MCF 10A (cell line): ENCODE data around the gene MBOAT1. TPM values are rescaled to one million over a fixed set of nuclear protein-coding genes. Genes with fewer than 3 reads are reported as not detected.
"Not testable (repeated sequence)": the region's sequence is repeated elsewhere in the genome, so short reads cannot be mapped to it uniquely, and the experiment has no call there.

Experiments
- BruUV-seq: library from RNA; stranded (reverse); fragments of 400-500 nt; replicated peaks from 2 replicates; lab custom pipeline; 2021; lab: Mats Ljungman, UMichigan
- CTCF ChIA-PET: fragments of 300-600 bp; sonication (Branson Sonifier 250); formaldehyde crosslinking; extraction: SDS; loops from one replicate; lab custom pipeline; 2021; ENCODE audit warnings: antibody characterized with exemption, inconsistent platforms; lab: Yijun Ruan, JAX
- POLR2A ChIA-PET: fragments of 300-600, 350-650 bp; sonication (Branson Sonifier 250); formaldehyde crosslinking; extraction: SDS; loops from one replicate; lab custom pipeline; 2020; ENCODE audit warnings: antibody characterized with exemption, inconsistent platforms; lab: Yijun Ruan, JAX
- DNase-seq: peaks from one replicate; pipeline ENCODE4 v3.0.0-alpha.2; 2018; ENCODE audit not compliant: unreplicated experiment
- H3K27ac Mint-ChIP-seq: one replicate; pipeline ENCODE4 v1.8.0; 2022; ENCODE audit warnings: mild to moderate bottlenecking, low read depth, mixed read lengths; ENCODE audit not compliant: unreplicated experiment
- H3K27me3 Mint-ChIP-seq: one replicate; pipeline ENCODE4 v1.8.0; 2022; ENCODE audit warnings: mixed read lengths; ENCODE audit not compliant: insufficient read depth, unreplicated experiment
- H3K36me3 Mint-ChIP-seq: one replicate; pipeline ENCODE4 v1.8.0; 2022; ENCODE audit warnings: mild to moderate bottlenecking, moderate library complexity, mixed read lengths; ENCODE audit not compliant: insufficient read depth, unreplicated experiment
- H3K4me1 Mint-ChIP-seq: one replicate; pipeline ENCODE4 v1.8.0; 2022; ENCODE audit warnings: mixed read lengths; ENCODE audit not compliant: insufficient read depth, unreplicated experiment
- H3K4me3 Mint-ChIP-seq: one replicate; pipeline ENCODE4 v1.8.0; 2022; ENCODE audit warnings: mild to moderate bottlenecking, moderate library complexity, mixed read lengths; ENCODE audit not compliant: unreplicated experiment
- H3K9me3 Mint-ChIP-seq: one replicate; pipeline ENCODE4 v1.8.0; 2022; ENCODE audit warnings: mixed read lengths; ENCODE audit not compliant: unreplicated experiment
- CTCF ChIP-seq: fragments of 200-600 bp; IDR thresholded peaks from one replicate; pipeline ENCODE4 v1.8.0; 2022; ENCODE audit warnings: antibody characterized with exemption, mild to moderate bottlenecking; ENCODE audit not compliant: unreplicated experiment
- intact Hi-C: fragments of 100-400 bp; cut with micrococcal nuclease; formaldehyde crosslinking; loops from 2 replicates; pipeline ENCODE4 v1.14.1; 2022
- total RNA-seq: library from RNA; stranded (reverse); gene quantifications from 2 replicates; pipeline ENCODE4 v1.2.3, GENCODE V29; 2022

The MBOAT1 gene
- total RNA-seq, 1 experiment from 2014 or later = 6.3 TPM

- DNase-seq = no peak
- no peak overlapping the region for H3K27ac Mint-ChIP-seq
- intact Hi-C loops = no loop called here
These were observed 57.5 kb downstream of the MBOAT1 start for GRCh38 chr6:20154753-20155152.

GRCh38 chr6:20153194-20153593 lies 59.1 kb downstream of the MBOAT1 start:
- BruUV-seq = no TSS peak
- no peaks in the 10 kb centered on the region for H3K9me3 Mint-ChIP-seq
- no peaks in the 10 kb centered on the region for H3K27me3 Mint-ChIP-seq
- no peaks in the 10 kb centered on the region for H3K4me1 Mint-ChIP-seq
- no peak for DNase-seq
- ChIA-PET POLR2A (no interaction called here), CTCF (interaction anchor here (0.7 to 1.0 kb wide), 2 partner anchors 27 to 462 kb away, joined by 4 read pairs; no protein-coding TSS in a partner anchor)
- H3K27ac Mint-ChIP-seq = no peak overlapping the region
- H3K4me3 Mint-ChIP-seq = no peak overlapping the region
- no peaks in the 10 kb centered on the region for H3K36me3 Mint-ChIP-seq
- intact Hi-C loops = no loop called here
- no peak for TF ChIP-seq CTCF

More at GRCh38 chr6:20154753-20155152, 57.5 kb downstream of the MBOAT1 start:
- Mint-ChIP-seq H3K36me3 (no peaks in the 10 kb centered on the region), H3K4me3 (no peak overlapping the region), H3K9me3 (no peaks in the 10 kb centered on the region), H3K4me1 (no peaks in the 10 kb centered on the region), H3K27me3 (no peaks in the 10 kb centered on the region)
- ChIA-PET CTCF (no interaction called here), POLR2A (no interaction called here)
- no peak for TF ChIP-seq CTCF
- no TSS peak for BruUV-seq

DNA sequence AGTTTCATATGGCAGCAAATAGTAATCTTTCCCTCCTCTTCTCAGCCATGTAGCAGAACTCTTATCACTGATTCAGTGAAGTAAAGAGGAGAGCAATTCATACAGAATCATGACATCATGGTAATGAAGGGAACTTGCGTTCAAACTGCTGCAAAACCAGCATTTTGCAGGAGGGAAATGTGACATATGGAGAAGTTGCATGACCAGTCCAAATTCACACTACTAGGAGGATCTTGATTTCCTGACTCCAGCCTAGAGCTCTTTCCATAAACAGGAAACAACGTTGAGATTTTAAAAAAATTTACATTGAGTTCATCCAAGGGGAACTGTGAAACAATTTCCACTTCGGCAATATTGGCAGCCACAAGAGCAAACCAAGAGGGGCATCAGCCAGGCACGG lies 63.8 kb downstream of the MBOAT1 start:
- DNase-seq = no peak
- no peaks in the 10 kb centered on the region for H3K9me3 Mint-ChIP-seq
- POLR2A ChIA-PET = no interaction called here
- no peak for TF ChIP-seq CTCF
- intact Hi-C loops = no loop called here
- BruUV-seq = no TSS peak
- no peaks in the 10 kb centered on the region for H3K27me3 Mint-ChIP-seq
- H3K4me1 Mint-ChIP-seq = peaks cover 6% of the 10 kb centered on the region
- H3K27ac Mint-ChIP-seq = no peak overlapping the region
- CTCF ChIA-PET = interaction anchor here (0.6 to 0.7 kb wide), 2 partner anchors 22 to 71 kb away, joined by 4 read pairs; no protein-coding TSS in a partner anchor
- H3K36me3 Mint-ChIP-seq = peaks cover 7% of the 10 kb centered on the region
- no peak overlapping the region for H3K4me3 Mint-ChIP-seq

DNA sequence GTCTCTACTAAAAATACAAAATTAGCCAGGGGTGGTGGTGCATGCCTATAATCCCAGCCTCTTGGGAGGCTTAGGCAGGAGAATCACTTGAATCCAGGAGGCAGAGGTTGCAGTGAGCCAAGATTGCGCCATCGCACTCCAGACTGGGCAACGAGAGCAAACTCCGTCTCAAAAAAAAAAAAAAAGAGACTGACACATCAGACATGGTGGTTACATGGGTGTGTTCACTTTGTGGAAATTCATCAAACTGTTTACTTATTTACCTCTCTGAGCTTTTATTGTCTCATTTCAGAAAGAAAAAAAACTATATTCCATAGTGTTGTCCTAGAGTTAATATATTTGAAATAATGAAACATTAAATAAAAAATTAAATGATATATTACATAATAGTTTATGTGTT lies 64.8 kb downstream of the MBOAT1 start:
- BruUV-seq = no TSS peak
- H3K4me1 Mint-ChIP-seq = peaks cover 6% of the 10 kb centered on the region
- ChIA-PET POLR2A (interaction anchor here (0.6 to 1.0 kb wide), 3 partner anchors 55 to 201 kb away, joined by 3 to 4 read pairs (median 3); no protein-coding TSS in a partner anchor), CTCF (interaction anchor here (0.5 to 0.6 kb wide), 2 partner anchors 19 to 23 kb away, joined by 3 read pairs; no protein-coding TSS in a partner anchor)
- peaks cover 7% of the 10 kb centered on the region for H3K36me3 Mint-ChIP-seq
- no peaks in the 10 kb centered on the region for H3K9me3 Mint-ChIP-seq
- DNase-seq = peak; percentile 21
- no peaks in the 10 kb centered on the region for H3K27me3 Mint-ChIP-seq
- H3K4me3 Mint-ChIP-seq = no peak overlapping the region
- intact Hi-C loops = no loop called here
- no peak overlapping the region for H3K27ac Mint-ChIP-seq
- no peak for TF ChIP-seq CTCF

- ChIA-PET POLR2A (interaction anchor here (0.6 to 0.7 kb wide), 2 partner anchors 64 to 202 kb away, joined by 3 to 4 read pairs; no protein-coding TSS in a partner anchor), CTCF (interaction anchor here (0.5 kb wide), 1 partner anchor 23 kb away, joined by 3 read pairs; no protein-coding TSS in a partner anchor)
- H3K9me3 Mint-ChIP-seq, H3K4me3 Mint-ChIP-seq, H3K27ac Mint-ChIP-seq, H3K4me1 Mint-ChIP-seq, intact Hi-C loops, BruUV-seq, DNase-seq, H3K27me3 Mint-ChIP-seq, H3K36me3 Mint-ChIP-seq: not testable (repeated sequence)
These were observed 65.4 kb downstream of the MBOAT1 start for GRCh38 chr6:20146831-20147230.
